GM18517 (cell line): ENCODE results near the gene GNB1L.

Experiments used
- ATAC-seq: cut with Tn5 transposase; IDR thresholded peaks from one replicate; pipeline ENCODE4 v1.9.1; 2021; ENCODE audit warnings: mild to moderate bottlenecking, moderate library complexity; ENCODE audit not compliant: unreplicated experiment

GNB1L gene

GRCh38 chr22:19825904-19826618, 28.6 kb downstream of the GNB1L start:
- no peak for ATAC-seq

GRCh38 chr22:19824926-19825339, 29.7 kb downstream of the GNB1L start:
- no peak for ATAC-seq

- no peak for ATAC-seq
Measured at GRCh38 chr22:19824212-19824925, 30.3 kb downstream of the GNB1L start.

- ATAC-seq: no peak
Measured at GRCh38 chr22:19823902-19824211, 30.8 kb downstream of the GNB1L start.

GRCh38 chr22:19823191-19823901, 31.3 kb downstream of the GNB1L start:
- ATAC-seq: no peak

GRCh38 chr22:19822301-19823117, 32.2 kb downstream of the GNB1L start:
- no peak for ATAC-seq

- ATAC-seq: no peak
Measured at GRCh38 chr22:19821523-19822300, 33.0 kb downstream of the GNB1L start.

GRCh38 chr22:19820880-19821522, 33.7 kb downstream of the GNB1L start:
- ATAC-seq: no peak

- no peak for ATAC-seq
Measured at GRCh38 chr22:19819911-19820879, 34.5 kb downstream of the GNB1L start.

- no peak for ATAC-seq
Measured at GRCh38 chr22:19819208-19819910, 35.3 kb downstream of the GNB1L start.

- no peak for ATAC-seq
Measured at GRCh38 chr22:19818324-19819207, 36.1 kb downstream of the GNB1L start.

GRCh38 chr22:19816372-19817119, 38.1 kb downstream of the GNB1L start:
- ATAC-seq: no peak

GRCh38 chr22:19815823-19816290, 38.8 kb downstream of the GNB1L start:
- ATAC-seq: no peak

GRCh38 chr22:19815093-19815822, 39.4 kb downstream of the GNB1L start:
- no peak for ATAC-seq

GRCh38 chr22:19814428-19814827, 40.2 kb downstream of the GNB1L start:
- ATAC-seq: no peak

GRCh38 chr22:19812910-19813309, 41.8 kb downstream of the GNB1L start:
- ATAC-seq: no peak
